HCT116 (cell line): ENCODE results near the gene RIBC2. TPM values are rescaled to one million over a fixed set of nuclear protein-coding genes. Genes with fewer than 3 reads are reported as not detected.

Experiments used
- ATAC-seq: fragments of 200-7000 bp; cut with Tn5 transposase; 2 replicates; pipeline ENCODE4 v1.9.1; 2020; ENCODE audit warnings: mild to moderate bottlenecking, moderate library complexity
- BruUV-seq: library from RNA; stranded (reverse); fragments of 400-500 nt; replicated peaks from 2 replicates; lab custom pipeline; 2021; lab: Mats Ljungman, UMichigan
- CTCF ChIA-PET: fragments of 300-600 bp; sonication (Branson Sonifier 250); formaldehyde crosslinking; loops from one replicate; lab custom pipeline; 2021; ENCODE audit warnings: antibody characterized with exemption; lab: Charles Lee
- POLR2A ChIA-PET: fragments of 300-600, 350-600 bp; sonication (Branson Sonifier 250); formaldehyde crosslinking; loops from one replicate; lab custom pipeline; 2021; ENCODE audit warnings: antibody characterized with exemption; lab: Charles Lee
- RAD21 ChIA-PET, 2 experiments: fragments of 300-600 bp; sonication (Branson Sonifier 250); formaldehyde crosslinking; loops; one replicate each; lab custom pipeline; 2023; ENCODE audit warnings: low total read pairs in 2 of 2; ENCODE audit not compliant: uncharacterized antibody in 2 of 2, unreplicated experiment in 2 of 2, low non-redundant PET in 1 of 2; lab: Charles Lee
- DNase-seq: peaks from one replicate; pipeline ENCODE4 v3.0.0-alpha.2; 2010; ENCODE audit warnings: low read depth, low spot score
- H2AFZ ChIP-seq: fragments of 200-600 bp; shearing (Covaris generic), sonication (generic); 2 replicates; pipeline ENCODE4 v1.6.1; 2017; ENCODE audit warnings: low read depth, mixed run types, mixed read lengths, antibody characterized with exemption, low read length; ENCODE audit not compliant: poor library complexity, severe bottlenecking
- H3K27ac ChIP-seq: 2 replicates; pipeline ENCODE4 v1.5.1; 2012; ENCODE audit warnings: low read depth, low read length
- H3K27me3 ChIP-seq: fragments of 200-600 bp; sonication (generic); 2 replicates; pipeline ENCODE4 v1.6.1; 2016; ENCODE audit warnings: mixed run types, low read length, mixed read lengths; ENCODE audit not compliant: insufficient read depth
- H3K36me3 ChIP-seq, 2 experiments: fragments of 200-500 bp in 1 of 2; fragments of 200-600 bp in 1 of 2; sonication (Bioruptor generic) in 1 of 2; sonication (generic) in 1 of 2; 2 replicates each; pipeline versions ENCODE4 v1.5.1 to v1.6.1; 2014 to 2016; ENCODE audit warnings: low read length in 2 of 2, inconsistent platforms in 1 of 2, mixed read lengths in 1 of 2, mixed run types in 1 of 2; ENCODE audit not compliant: insufficient read depth in 2 of 2, control insufficient read depth in 1 of 2
- H3K4me1 ChIP-seq, 2 experiments: fragments of 200-600 bp in 1 of 2; sonication (generic) in 1 of 2; 2 replicates each; pipeline versions ENCODE4 v1.5.1 to v1.6.1; 2012 to 2017; ENCODE audit warnings: low read length in 2 of 2, inconsistent platforms in 1 of 2, mild to moderate bottlenecking in 1 of 2, mixed read lengths in 1 of 2, mixed run types in 1 of 2, moderate library complexity in 1 of 2; ENCODE audit not compliant: insufficient read depth in 2 of 2, control insufficient read depth in 1 of 2
- H3K4me2 ChIP-seq: fragments of 200-600 bp; sonication (generic); 2 replicates; pipeline ENCODE4 v1.6.1; 2017; ENCODE audit warnings: mixed run types, low read length, mixed read lengths
- H3K4me3 ChIP-seq, 2 experiments: fragments of 200-600 bp in 1 of 2; sonication (generic) in 1 of 2; replicated peaks in 1 of 2; 2 replicates each; pipeline ENCODE4 v1.5.1; 2011 to 2016; ENCODE audit warnings: low read length in 2 of 2, control low read depth in 1 of 2, low read depth in 1 of 2, mild to moderate bottlenecking in 1 of 2, mixed read lengths in 1 of 2, mixed run types in 1 of 2
- H3K79me2 ChIP-seq: fragments of 200-600 bp; sonication (generic); 2 replicates; pipeline ENCODE4 v1.6.1; 2017; ENCODE audit warnings: mild to moderate bottlenecking, mixed run types, low read length, moderate library complexity, mixed read lengths; ENCODE audit not compliant: insufficient read depth
- H3K9ac ChIP-seq: fragments of 200-600 bp; sonication (generic); 2 replicates; pipeline ENCODE4 v1.6.1; 2016; ENCODE audit warnings: low read length, mixed read lengths
- H3K9me2 ChIP-seq: fragments of 200-600 bp; sonication (generic), shearing (Covaris generic); 2 replicates; pipeline ENCODE4 v1.6.1; 2017; ENCODE audit warnings: mixed run types, mild to moderate bottlenecking, moderate library complexity; ENCODE audit not compliant: insufficient read depth
- H3K9me3 ChIP-seq, 2 experiments: fragments of 200-500 bp in 1 of 2; fragments of 200-600 bp in 1 of 2; sonication (Bioruptor generic) in 1 of 2; sonication (generic) in 1 of 2; 2 replicates each; pipeline ENCODE4 v1.6.1; 2014 to 2017; ENCODE audit warnings: low read length in 2 of 2, mixed read lengths in 2 of 2, inconsistent platforms in 1 of 2, low read depth in 1 of 2, mild to moderate bottlenecking in 1 of 2, mixed run types in 1 of 2, moderate library complexity in 1 of 2; ENCODE audit not compliant: control insufficient read depth in 1 of 2, insufficient read depth in 1 of 2
- H4K20me1 ChIP-seq: fragments of 200-600 bp; sonication (generic), shearing (Covaris generic); 2 replicates; pipeline ENCODE4 v1.6.1; 2017; ENCODE audit warnings: mixed run types, mild to moderate bottlenecking, moderate library complexity; ENCODE audit not compliant: insufficient read depth
- CBX3 ChIP-seq: IDR thresholded peaks from 2 replicates; pipeline ENCODE4 v1.6.1; 2012; ENCODE audit warnings: low read depth
- ELF1 ChIP-seq: IDR thresholded peaks from 2 replicates; pipeline ENCODE4 v1.6.1; 2012; ENCODE audit warnings: low read depth, borderline replicate concordance
- EZH2phosphoT487 ChIP-seq: fragments of 200-600 bp; IDR thresholded peaks from 2 replicates; pipeline ENCODE4 v1.6.1; 2018; ENCODE audit warnings: antibody characterized with exemption, borderline replicate concordance
- JUND ChIP-seq: IDR thresholded peaks from 2 replicates; pipeline ENCODE4 v1.6.1; 2012
- RAD21 ChIP-seq: IDR thresholded peaks from 2 replicates; pipeline ENCODE4 v1.6.1; 2012; ENCODE audit warnings: low read depth, mild to moderate bottlenecking
- REST ChIP-seq: IDR thresholded peaks from 2 replicates; pipeline ENCODE4 v1.6.1; 2012; ENCODE audit warnings: low read depth
- SIN3A ChIP-seq: IDR thresholded peaks from 2 replicates; pipeline ENCODE4 v1.6.1; 2012; ENCODE audit warnings: low read depth
- TCF7L2 ChIP-seq: IDR thresholded peaks from 2 replicates; pipeline ENCODE4 v1.7.0; 2011; ENCODE audit warnings: borderline replicate concordance, inconsistent platforms; ENCODE audit not compliant: insufficient read depth, insufficient read length; ENCODE audit errors: extremely low read depth
- YY1 ChIP-seq: IDR thresholded peaks from 2 replicates; pipeline ENCODE4 v1.6.1; 2011; ENCODE audit warnings: low read length, low read depth, moderate library complexity, mild to moderate bottlenecking; ENCODE audit not compliant: insufficient replicate concordance; ENCODE audit errors: extremely low read depth
- ZBTB33 ChIP-seq: IDR thresholded peaks from 2 replicates; pipeline ENCODE4 v1.6.1; 2011; ENCODE audit warnings: mild to moderate bottlenecking, low read length, moderate library complexity; ENCODE audit not compliant: insufficient replicate concordance; ENCODE audit errors: extremely low read depth
- intact Hi-C: fragments of 100-400 bp; cut with micrococcal nuclease; formaldehyde crosslinking; loops from 2 replicates; pipeline ENCODE4 v1.10.0; 2022
- total RNA-seq: library from RNA; stranded (reverse); gene quantifications from one replicate; pipeline ENCODE4 v1.2.1, GENCODE V29; 2021; ENCODE audit not compliant: unreplicated experiment

RIBC2 gene
- total RNA-seq, 1 experiment from 2014 or later, result 8.3 TPM

- Histone ChIP-seq H3K4me1 (peaks cover 6 to 9% of the 10 kb centered on the region in 2 experiments; a peak in 3 of 4 replicates), H3K4me3 (no peak overlapping the region), H3K27ac (no peak overlapping the region), H3K9me2 (no peaks in the 10 kb centered on the region), H3K9ac (no peak overlapping the region), H3K36me3 (no peaks in the 10 kb centered on the region), H3K9me3 (no peaks in the 10 kb centered on the region), H2AFZ (no peak overlapping the region), H4K20me1 (no peaks in the 10 kb centered on the region), H3K79me2 (no peaks in the 10 kb centered on the region), H3K27me3 (no peaks in the 10 kb centered on the region), H3K4me2 (no peak overlapping the region)
- ChIA-PET RAD21 (no interaction called here), CTCF (no interaction called here), POLR2A (no interaction called here)
- BruUV-seq, result no TSS peak
- ATAC-seq (no peak), DNase-seq (no peak)
- intact Hi-C loops, result no loop called here
- TF ChIP-seq CBX3 (no peak), JUND (no peak), RAD21 (no peak), TCF7L2 (no peak), ZBTB33 (no peak), SIN3A (no peak), YY1 (no peak), REST (no peak), ELF1 (no peak), EZH2phosphoT487 (no peak)
Observed at GRCh38 chr22:45475851-45476514, 62.5 kb downstream of the RIBC2 start.
